GM21717 (cell line): ENCODE results near the gene MDK.

Experiments
- ATAC-seq: cut with Tn5 transposase; IDR thresholded peaks from one replicate; pipeline ENCODE4 v1.9.1; 2021; ENCODE audit warnings: mild to moderate bottlenecking, moderate library complexity; ENCODE audit not compliant: unreplicated experiment

MDK gene

DNA sequence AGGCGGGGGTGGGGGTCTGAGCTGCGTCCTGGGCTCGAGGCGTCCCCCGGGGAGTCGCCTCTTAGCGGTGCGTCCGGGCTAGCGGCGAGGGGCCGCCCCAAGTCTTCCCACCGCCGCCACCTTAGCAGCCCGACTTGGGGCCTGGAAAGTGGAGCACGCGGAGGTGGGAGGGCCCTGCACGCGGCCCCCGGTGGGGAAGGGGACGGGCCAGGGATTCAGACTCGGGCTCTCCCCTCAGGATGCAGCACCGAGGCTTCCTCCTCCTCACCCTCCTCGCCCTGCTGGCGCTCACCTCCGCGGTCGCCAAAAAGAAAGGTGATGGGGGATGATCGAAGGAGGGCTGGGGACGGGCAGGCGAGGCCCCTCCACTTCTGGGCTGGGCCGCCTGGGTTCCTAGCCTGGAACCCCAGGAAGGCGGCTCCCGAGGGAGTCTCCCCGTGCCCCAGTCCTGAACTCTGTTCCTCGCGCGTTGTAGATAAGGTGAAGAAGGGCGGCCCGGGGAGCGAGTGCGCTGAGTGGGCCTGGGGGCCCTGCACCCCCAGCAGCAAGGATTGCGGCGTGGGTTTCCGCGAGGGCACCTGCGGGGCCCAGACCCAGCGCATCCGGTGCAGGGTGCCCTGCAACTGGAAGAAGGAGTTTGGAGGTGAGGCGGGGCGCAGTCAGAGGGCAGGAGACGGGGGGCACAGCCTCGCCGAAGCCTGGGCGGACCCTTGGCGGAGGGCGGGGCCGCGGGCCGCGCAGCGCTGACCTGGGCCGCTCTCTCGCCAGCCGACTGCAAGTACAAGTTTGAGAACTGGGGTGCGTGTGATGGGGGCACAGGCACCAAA is 563 bp downstream of the MDK start:
- ATAC-seq = no peak

DNA sequence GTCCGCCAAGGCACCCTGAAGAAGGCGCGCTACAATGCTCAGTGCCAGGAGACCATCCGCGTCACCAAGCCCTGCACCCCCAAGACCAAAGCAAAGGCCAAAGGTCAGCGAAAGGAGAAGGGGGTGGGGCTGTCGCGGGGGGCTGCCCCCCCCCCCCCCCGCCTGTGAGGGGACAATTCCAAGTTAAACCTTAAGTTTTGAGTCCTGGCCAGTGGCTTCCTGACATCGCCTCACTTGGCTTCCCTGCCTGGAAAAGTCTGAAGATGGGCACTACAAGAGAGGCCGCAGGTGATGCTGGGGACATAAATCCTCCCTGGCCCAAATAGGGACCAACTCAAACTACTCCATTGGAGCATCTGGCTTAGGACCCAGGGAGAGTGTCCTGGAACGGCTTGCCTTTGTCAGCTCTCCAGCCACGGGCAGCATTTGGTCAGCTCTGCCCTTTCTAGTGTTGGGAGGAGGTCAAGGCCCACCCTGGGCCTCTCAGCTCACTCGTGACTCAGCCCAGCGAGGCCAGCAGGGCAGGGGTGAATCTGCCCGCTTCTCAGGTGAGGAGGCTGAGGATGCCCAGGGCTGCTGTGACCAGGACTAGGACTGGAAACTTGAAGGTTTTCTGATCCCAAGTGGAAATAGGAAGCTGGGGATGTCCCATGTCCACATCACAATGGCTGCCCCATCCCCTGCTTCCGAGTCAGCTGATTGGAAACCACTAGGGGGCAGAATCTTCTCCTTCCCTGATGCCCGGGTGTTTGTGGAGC is 1.4 kb downstream of the MDK start:
- ATAC-seq = no peak

DNA sequence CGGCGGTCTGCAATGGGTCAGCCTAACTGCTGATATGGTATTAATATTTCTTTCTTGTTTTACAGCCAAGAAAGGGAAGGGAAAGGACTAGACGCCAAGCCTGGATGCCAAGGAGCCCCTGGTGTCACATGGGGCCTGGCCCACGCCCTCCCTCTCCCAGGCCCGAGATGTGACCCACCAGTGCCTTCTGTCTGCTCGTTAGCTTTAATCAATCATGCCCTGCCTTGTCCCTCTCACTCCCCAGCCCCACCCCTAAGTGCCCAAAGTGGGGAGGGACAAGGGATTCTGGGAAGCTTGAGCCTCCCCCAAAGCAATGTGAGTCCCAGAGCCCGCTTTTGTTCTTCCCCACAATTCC is 1.9 kb downstream of the MDK start:
- no peak for ATAC-seq

DNA sequence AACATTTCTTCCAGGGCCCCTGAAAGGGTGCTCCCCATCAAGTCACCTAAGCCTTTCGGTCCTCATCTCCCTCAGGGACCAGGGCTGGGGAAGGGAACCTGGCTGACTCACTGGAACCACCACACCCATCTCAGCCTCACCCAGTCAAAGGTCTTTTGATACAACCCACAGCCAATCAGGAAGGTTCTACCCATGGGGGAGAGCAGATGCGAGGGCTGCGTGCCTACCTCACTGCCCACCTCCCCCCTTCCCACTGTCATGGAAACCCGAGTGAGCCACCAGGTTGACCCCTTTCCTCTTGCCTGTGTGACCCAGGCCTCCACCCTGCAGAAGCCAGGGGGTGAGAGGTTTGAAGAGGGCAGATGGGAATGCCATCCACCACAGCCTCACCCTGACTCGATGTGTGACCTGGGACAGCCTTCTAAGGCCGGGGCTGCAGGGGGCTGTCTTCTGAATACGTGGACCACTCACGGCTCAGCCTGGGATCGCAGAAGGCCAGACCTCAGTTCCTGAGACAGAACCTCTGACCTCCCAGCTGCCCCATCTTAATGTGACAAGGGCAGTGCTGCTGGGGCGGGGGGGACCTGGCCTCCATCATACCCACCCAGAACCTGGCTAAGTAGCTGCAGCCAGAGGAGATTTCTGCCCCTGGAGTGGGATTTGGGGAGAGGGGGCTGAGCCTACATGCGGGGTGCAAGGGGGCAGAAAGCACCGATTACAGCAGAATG is 2.7 kb downstream of the MDK start:
- ATAC-seq = no peak

DNA sequence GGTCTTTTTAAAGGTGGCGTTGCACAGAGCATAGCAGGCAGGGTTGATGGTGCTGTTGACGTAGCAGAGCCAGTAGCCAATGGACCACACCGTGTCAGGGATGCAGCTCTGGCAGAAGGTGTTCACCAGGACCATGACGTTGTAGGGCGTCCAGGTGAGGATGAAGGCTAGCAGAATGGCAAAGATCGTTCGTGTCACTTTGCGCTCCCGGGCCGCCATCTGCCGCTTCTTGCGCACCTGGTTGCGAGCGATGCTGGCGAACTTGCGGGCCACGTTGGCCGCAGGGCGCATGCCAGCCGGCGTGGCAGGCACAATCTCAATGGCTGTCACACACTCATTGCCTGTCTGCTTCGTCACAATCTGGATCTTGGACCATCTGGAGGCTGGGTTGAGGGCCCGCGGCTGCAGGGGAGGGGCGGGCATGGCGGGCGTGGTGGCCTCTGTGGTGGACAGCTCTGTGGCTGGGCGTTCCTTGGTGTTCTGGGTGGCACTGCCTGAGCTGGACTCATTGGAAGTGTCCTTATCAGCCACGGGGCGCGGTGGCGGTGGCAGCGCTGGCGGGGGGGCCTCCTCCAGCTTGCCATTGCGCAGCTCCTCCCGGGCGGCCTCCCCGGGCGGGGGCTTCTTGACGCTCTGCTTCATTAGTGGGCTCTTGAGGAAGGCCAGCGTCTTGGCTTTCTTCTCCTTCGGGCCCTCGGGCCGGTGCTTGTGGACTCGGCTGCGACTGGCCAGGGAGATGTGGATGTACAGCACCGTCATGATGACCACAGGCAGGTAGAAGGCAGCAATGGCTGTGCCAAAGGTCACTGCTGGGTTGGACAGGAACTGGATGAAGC is 3.9 kb downstream of the MDK start:
- ATAC-seq = no peak

DNA sequence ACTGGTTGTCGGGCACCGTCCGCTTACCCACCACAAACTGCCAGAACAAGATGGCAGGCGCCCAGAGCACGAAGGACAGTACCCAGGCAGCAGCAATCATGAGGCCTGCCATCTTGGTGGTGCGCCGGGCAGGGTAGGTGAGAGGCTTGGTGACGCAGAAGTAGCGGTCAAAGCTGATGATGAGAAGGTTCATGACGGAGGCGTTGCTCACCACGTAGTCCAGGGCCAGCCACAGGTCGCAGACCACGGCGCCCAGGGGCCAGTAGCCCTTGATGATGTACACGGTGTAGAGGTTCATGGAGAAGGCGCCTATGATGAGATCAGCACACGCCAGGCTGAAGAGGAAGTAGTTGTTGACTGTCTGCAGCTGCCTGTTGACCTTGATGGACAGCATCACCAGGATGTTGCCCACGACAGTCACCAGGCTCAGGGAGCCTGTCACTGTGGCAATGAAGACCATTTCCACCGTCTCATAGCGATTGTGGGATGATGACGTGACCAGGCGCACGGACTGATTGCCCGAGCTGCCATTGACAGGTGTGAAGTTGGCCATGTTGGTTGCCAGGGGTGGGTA is 4.6 kb downstream of the MDK start:
- no peak for ATAC-seq

DNA sequence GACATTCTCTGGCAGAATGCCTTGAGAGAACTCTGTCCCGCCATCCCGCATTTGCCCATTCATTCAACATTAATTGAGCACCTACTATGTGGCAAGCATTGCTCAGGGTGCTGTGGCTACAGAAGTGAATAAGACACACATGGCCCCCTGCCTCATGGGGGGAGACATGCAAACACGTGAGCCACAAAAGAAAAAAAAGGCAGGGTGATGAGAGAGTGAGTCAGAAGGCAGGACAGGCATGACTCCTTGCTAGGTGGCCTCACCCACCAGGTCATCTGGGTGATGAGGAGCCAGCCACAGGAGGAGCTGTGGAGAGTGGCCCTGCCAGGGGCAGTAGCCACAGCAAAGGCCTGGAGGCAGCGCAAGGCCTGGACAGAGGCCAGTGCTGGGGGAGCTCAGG is 5.2 kb downstream of the MDK start:
- ATAC-seq = no peak

DNA sequence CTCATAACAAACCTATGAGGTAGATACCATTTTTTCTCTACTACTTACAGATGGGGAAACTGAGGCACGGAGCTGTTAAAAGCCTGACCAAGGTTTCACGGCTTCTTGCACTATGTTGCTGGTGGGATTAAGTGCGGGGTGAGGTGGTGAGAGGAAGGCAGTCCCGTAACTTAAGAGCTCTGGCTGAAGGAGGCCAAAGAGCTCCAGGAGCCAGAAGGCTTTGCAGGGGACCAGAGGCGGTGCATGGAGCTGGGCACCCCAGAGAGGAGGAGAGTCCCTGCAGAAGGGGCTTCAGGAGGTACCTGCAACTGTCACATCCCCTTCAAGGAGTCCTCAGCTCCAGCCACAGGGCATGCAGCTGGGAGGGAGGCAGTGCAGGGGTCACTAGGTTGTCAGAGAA is 6.0 kb downstream of the MDK start:
- no peak for ATAC-seq

DNA sequence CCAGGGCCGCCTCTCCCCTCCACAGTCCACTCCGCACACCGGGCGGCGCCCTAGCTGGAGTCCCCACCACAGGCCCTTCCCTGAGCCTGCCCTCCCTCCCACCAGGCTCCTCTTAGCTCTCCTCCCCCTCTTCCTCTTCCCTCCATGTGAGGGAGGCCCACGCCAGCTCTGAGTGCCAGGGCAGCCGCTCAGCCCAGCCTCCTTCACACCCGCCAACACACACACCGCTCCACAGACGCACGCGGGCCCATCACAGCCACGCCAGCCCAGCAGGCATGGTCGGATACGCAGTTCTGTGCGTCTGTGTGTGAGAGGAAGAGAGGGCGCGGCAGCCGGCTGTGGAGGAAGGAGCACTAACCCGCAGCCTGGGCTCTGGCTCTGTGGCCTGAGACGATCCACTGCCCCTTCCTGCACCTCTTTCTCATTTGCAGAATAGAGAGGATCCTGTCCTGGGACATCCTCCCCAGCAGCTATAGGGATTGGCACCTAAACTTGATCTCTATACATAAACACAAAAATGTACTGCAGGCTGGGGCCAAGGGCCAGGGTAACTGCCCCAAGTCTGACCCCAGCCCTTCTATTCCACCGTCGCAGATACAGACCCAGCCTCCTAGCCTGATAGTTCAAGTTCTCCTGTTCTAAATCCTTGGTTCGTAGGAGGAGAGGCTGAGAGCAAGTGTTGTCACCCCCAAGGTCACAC is 6.6 kb downstream of the MDK start:
- no peak for ATAC-seq

DNA sequence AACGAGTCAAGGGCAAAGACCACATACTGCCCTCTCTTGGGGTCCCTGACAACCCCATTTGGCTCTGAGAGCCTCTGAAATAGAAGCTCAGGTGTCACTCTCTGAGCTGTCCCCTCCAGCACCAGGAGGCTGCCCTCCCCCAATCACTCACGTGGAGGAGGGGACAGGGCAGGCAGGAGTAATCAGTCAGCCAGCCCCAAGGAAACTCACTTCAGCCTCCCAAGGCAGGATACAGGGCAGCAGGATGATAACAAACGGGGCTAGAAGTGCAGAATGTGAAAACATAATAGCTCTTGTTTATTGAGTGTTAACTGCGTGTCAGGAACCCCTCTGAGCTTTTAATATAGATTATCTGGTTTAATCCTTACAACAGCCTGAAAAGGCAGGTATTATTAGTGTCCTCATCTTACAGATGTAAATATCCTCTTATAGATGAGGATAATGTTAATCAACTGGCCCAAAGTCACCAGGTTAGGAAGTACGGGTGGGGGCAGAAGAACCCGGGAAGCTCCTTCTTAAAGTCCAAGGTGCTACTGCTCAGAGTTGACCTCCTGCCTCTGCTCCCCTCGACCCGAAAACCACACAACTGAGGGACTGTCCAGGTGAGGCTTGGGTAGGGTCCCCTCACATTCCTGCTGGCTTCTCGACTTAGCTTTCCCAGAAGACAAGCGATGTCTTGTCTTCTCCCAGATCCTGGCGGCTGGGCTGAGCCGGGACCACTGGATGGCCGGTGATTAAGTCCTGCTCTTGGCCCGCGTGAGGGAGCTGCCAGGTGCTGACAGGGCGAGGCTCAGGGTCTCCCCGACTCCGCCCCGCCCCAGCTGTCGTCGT is 7.4 kb downstream of the MDK start:
- no peak for ATAC-seq

DNA sequence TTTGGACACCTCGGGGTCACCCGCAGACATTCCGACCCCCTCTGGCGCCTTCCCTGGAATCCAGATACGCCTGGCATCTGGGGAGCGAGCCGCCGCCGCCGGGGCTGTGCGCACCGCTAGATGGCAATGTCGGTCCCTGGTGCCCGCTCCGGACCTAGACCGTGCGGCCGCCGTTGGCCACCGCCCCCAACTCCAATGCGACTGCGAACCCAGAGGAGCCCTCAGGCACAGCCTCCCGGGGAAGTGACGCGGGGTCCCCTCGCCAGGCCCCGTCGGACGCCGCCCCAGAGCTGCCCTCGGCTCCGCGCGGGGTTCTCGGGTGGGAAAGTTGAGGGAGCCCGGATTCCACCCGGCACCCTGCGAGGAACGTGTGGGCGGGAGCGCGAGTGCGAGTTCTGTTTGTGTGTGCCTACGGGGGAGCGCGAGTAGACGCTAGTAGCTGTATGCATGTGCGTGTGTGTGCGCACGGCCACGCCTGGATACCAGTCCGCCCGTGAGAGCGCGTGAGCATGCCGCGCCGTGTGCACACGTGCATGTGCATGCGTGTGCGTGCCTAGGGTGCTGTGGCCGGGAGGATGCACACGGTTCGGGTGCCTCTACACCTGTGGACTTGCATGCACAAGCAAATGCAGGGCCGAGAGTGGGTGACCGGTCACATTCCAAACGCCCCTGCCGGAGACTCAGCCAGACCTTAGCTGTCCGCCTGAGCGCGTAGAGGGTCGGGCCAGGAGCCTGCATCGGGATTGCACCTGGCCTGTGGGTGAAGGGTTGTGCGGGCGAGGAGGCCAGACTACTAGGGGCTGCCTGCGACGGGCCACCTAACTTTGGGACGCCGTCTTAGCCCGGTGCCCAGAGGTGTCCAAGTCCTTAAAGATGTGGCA is 8.2 kb downstream of the MDK start:
- ATAC-seq = no peak

DNA sequence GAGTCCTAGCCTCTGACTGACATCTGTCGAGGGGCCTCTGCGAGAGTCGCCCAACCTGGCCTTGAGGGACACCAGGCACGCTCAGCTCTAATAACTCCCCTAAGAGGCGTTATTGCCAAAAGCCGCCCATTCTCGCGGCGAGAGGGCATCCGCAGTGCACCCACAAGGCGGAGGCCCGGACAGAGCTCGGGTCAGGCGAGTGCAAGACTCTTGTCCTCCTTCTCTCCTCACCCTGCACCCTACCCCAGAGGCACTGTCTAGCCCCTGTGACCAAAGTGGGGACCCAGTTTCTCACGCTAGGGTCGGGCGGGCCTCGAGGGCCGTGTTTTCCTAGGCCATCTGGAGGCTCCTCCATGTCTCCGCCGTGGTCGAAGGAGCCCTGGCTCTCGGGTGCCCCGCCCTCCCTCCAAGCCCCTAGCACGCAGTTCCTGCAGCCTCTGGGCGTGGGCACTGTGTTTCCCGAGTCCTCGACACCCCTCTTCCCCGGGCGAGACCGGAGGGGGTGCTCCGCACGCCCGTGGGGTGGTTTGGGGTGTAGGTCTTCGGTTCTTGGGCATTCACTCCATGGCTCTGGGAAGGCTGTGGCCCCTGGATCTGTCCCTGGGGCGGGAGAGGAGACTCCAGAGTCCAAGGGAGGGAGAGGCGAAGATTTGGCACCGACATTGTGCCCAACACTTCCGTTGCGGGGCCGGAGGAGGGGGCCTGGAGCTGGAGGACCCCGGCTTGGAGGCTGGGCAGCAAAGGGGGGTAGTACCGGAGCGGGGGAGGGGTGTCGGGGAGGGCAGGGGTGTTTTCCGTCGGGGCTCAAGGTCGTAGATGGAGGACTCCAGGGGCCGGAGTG is 9.1 kb downstream of the MDK start:
- no peak for ATAC-seq

DNA sequence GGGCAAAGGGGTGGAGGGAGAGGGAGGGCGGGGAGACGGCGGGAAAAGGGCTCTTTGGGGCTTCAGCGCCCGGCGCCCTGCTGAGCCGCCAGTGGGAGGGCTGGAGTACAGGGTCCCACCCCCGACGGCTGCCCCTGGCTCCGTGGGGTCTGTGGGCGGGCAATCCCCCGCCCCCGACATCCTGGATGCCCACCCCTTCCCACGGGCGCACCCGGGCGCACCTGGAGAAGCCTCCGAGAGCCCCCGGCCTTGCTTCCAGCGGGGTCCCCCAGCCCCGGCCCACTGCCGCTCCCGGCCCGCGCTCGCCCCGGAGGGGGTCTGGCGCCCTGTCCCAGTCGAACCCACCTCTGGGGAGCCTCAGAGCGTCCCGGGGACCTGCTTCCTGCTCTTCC is 9.7 kb downstream of the MDK start:
- ATAC-seq = no peak

DNA sequence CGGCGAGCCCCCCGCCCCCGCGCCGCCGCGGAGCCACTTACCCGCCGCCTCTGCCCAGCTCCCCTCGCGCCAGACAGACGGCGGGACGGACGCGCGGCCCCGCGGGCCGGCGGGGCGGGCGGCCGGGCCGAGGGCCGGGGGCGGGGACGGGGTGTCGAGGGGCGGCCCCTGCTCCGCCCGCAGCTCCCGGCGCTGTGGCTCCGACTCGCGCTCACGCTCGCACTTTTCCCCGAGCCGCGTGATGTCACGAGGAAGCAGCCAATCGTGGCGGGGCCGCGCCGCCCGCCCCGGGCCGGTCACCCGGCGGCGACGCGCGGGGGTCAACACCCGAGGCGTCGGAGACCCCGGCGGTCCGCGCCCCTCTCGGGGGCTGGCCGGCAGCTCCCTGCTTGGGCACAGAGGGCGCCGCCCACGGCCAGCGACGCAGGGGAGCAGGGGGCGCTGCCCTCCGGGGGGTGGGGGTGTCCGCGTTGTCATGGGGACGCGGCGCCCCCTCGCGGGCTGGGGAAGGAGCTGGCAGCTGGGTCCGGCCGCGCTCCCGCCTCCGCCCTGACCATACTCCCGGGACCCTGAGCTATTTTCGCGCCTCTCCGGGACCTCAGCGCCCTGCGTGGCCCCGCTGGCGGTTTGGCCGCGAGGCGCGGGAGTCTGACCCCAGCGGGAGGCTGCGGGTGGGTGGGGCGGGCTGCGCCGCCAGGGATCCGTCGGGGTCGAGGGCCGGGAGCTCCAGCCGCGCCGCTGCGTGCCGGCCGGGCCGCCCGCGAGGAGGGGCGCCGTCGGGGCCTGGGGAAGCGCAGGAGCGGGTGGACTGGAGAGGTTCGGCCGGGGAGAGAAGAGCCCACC is 10.3 kb downstream of the MDK start, which contains the start of gene CHRM4:
TSS of gene CHRM4 (minus strand) at position 199 of the 843 bp plus-strand sequence. CDS start 5,219 bp downstream, outside the sequence.
- no peak for ATAC-seq

DNA sequence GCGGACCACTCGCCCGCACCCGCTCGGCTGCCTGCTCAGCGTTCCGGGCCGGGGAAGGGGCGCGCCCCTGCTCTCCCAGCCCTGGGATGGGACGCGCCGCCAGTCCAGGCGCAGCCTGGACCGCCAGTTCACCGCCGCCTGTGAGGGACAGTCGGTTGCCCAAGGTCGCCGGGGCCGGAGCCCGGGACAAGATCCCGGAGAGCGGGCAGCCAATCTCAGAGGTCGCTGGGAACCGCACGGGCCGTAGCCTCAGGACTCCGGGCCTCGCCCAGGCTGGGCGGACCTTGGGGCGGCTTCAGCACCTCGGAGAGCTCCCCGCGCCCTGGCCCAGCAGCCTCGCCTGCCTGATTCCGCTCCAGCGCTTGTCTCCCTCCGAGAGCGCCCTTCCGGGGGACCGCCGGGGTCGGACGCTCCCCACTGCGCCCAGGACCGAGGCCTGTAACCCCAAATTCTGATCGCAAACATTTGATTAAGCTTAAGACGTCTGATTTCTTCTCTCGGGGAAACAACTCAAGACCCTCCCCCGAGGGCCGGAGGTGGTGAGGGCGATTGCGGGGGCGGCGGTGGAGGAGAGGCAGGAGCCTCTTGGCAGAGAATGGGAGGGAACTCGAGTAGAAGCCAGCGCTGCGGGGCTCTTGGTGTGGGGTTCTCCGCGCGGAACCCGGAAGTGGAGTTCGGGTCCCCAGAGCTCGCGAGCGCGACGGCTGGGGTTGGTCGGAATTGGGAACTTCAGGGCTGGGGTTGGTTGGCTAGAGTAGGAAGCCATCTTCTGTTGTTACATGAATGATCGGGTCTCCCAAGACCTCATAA is 11.2 kb downstream of the MDK start:
- ATAC-seq = no peak
